H7 (cell line): ENCODE data around the gene PCCA. TPM values are rescaled to one million over a fixed set of nuclear protein-coding genes. Genes with fewer than 3 reads are reported as not detected.

Experiments
- DNase-seq: peaks from one replicate; pipeline ENCODE4 v3.0.0; 2012
- H3K27me3 ChIP-seq: 2 replicates; pipeline ENCODE4 v1.6.0; 2011; ENCODE audit warnings: mild to moderate bottlenecking, low read length; ENCODE audit not compliant: control insufficient read depth, insufficient read depth
- H3K36me3 ChIP-seq: replicated peaks from 2 replicates; pipeline ENCODE4 v1.5.1; 2011; ENCODE audit warnings: low read length; ENCODE audit not compliant: control insufficient read depth, insufficient read depth
- H3K4me3 ChIP-seq: 2 replicates; pipeline ENCODE4 v1.5.1; 2011; ENCODE audit warnings: low read depth, mild to moderate bottlenecking, control low read depth, low read length, moderate library complexity; ENCODE audit not compliant: insufficient read depth
- total RNA-seq: library from RNA; depleted of rRNA; stranded (reverse); fragments of >200 nt; shearing (Covaris generic); gene quantifications from 2 replicates; pipeline ENCODE4 v1.2.3, GENCODE V29; 2014

The PCCA gene
- total RNA-seq, 1 experiment from 2014 or later: 23.9 TPM

DNA sequence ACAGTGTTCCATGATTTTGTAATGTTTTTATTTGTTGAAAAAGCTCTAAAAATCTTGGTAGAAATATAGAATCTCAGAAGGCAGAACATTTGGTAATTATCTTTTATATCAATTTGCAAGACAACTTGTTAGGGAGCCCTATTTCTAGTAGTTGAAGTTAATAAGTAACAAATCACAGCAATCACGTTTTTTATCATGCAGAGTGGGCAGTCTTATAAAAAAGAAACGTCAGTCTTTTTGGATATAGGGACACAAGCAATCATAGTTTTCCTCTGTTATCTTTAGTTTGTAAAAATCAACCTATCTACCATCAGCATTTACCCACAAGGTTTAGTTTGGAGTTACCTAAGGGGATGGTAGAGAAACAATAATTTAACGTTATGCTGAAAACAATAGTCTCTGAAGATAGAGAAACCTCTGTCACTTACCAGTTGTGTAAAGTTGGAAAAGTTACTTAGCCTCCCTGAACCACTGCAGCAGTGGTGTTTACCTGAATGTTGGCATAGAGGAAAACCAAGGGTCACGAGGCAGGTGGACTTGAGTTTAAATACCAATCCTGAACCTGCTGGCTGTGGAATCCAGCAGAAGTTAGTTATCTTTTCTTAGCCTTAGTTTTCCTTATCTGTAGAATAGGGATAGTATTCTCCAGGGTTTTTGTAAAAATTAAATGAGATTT lies 306.9 kb downstream of the PCCA start:
- no peak overlapping the region for H3K4me3 ChIP-seq
- DNase-seq: no peak
- H3K36me3 ChIP-seq: no peaks in the 10 kb centered on the region
- H3K27me3 ChIP-seq: no peaks in the 10 kb centered on the region

DNA sequence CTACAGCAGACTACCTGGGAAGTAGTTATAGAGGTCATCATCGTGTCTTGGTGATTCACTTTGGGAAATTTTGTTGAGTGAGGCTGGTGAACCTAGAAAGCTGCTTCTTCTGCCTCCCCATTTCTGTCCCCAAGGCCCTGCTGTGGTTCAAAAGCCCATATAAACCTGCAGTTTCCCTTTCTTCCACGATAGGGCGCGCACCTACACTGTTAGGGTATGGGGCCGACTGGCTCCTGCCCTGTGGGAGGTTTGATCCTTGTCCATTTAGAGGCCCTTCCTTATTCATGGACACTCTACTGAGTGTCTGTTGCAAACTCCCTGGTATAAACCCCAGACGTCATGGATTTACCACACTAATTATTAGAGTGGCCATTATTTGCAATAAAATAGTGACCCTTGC lies 307.9 kb downstream of the PCCA start:
- H3K4me3 ChIP-seq: no peak overlapping the region
- no peaks in the 10 kb centered on the region for H3K27me3 ChIP-seq
- DNase-seq: peak; percentile 56
- H3K36me3 ChIP-seq: no peaks in the 10 kb centered on the region

DNA sequence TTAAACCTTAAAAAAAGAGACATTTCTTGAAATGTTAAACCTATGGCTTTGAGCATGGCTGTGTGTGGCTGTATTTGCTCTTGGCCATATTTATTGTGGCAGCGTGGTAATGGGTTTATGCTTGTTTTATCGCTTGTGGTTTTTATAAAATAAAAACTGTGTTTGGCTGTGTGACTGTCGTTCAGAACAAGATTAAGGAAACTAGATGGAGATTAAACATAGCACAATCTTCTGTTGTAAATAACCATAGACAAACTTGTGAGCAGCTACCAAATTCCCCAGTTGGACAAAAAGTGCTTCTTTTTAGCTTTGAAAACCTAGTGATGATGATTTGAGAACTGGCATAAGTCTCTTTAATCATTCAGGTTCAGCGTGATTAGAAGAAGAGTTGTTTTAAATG lies 308.7 kb downstream of the PCCA start:
- no peak for DNase-seq
- Histone ChIP-seq H3K27me3 (no peaks in the 10 kb centered on the region), H3K4me3 (no peak overlapping the region), H3K36me3 (no peaks in the 10 kb centered on the region)

DNA sequence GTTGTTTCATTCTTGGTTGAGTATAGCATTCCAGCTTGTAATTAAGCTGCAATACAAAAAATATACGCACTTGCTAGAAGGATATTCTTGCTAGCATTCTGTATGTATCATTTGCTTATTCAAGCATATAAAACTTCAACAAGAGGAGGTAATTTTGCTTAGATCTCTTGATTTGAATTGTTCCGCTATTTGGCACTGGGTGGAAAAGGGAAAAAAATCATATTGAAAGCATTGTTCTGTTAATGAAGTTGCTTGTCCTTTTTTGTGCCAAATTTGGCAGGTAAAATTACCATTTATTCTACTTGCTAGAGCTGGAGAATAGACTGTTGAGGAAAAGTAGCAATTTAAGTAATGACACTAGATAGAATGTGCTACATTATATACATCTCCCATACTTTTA lies 309.5 kb downstream of the PCCA start:
- DNase-seq: no peak
- no peaks in the 10 kb centered on the region for H3K36me3 ChIP-seq
- no peaks in the 10 kb centered on the region for H3K27me3 ChIP-seq
- no peak overlapping the region for H3K4me3 ChIP-seq

DNA sequence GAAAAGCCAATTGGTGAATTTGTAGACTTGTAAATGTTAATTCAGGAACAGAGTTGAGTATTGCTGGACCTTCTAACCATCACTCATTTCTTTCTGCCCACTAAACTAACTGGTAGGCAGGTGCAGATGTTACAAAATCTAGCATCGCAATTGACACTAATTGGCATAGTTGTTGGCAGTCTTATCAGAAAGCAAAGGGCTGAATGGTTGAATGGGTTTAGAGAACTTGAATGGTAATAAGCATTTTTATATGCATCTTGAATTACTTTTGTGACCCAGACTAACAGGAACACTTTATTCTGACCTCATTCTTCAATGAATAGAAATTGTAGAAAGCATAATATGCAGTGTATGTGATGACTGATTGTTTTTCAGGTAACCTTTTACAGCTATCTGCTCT lies 310.6 kb downstream of the PCCA start:
- no peaks in the 10 kb centered on the region for H3K36me3 ChIP-seq
- no peaks in the 10 kb centered on the region for H3K27me3 ChIP-seq
- H3K4me3 ChIP-seq: no peak overlapping the region
- DNase-seq: no peak

DNA sequence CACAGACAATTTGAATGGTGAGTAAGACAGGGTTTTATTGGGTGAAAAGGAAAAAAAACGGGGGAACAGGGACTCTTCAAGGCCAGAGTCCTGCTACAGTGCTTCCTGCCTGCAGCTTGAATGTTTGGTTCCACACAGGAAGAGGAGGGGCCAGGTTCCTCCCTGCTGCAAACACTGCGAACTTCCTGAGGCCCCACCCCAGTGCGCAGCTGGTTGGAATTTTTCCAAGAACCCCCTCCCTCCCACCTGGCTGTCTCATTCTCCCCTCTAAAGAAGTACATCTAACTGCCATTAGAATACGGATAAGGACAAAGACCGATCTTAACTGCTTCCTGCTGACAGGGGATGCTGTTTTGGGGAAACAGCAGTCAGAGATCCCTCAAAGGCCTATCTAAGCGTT lies 314.8 kb downstream of the PCCA start:
- no peak for DNase-seq
- H3K4me3 ChIP-seq: no peak overlapping the region
- no peaks in the 10 kb centered on the region; the same call in 1 of the 2 replicates for H3K36me3 ChIP-seq
- H3K27me3 ChIP-seq: no peaks in the 10 kb centered on the region

DNA sequence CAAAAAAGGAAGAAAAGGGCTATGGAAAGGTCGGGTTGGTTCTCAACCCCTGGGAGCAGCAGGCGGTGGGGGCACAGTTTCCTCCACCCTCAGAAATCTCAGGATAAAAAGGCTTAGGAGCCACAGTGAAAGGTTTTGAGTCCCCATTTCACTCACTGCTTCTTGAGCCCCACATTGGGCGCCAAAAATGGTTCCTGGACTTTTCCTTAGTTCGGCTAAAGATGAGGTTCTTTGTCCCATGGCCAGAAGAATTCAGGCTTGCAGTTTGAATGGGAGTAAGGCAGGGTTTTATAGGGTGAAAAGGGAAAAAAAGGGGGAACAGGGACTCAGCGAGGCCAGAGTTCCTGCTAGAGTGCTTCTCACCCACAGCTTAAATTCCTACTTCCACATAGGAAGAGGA lies 320.2 kb downstream of the PCCA start:
- H3K27me3 ChIP-seq: no peaks in the 10 kb centered on the region
- no peak overlapping the region for H3K4me3 ChIP-seq
- H3K36me3 ChIP-seq: peaks cover 1% of the 10 kb centered on the region; the same call in 1 of the 2 replicates
- no peak for DNase-seq

DNA sequence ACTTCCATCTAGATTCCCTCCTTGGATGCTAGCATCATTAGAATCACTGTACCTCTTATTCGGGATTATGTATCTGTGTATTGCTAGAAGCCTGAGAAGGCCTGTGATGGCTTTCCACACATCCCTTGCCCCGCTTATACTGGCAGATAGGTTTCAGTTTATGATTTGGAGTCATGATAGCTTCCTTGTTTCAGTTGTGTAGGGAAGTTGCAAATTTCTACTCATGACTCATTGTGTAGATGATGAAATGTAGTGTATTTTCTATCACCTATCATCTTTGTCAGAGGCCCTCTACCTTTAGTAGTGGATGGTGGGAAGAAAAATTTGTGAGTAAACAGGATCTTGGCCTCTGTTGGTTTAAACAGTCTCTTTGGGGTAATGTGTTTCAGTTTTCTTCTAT lies 334.5 kb downstream of the PCCA start:
- DNase-seq: no peak
- no peaks in the 10 kb centered on the region for H3K36me3 ChIP-seq
- H3K4me3 ChIP-seq: no peak overlapping the region
- no peaks in the 10 kb centered on the region for H3K27me3 ChIP-seq

DNA sequence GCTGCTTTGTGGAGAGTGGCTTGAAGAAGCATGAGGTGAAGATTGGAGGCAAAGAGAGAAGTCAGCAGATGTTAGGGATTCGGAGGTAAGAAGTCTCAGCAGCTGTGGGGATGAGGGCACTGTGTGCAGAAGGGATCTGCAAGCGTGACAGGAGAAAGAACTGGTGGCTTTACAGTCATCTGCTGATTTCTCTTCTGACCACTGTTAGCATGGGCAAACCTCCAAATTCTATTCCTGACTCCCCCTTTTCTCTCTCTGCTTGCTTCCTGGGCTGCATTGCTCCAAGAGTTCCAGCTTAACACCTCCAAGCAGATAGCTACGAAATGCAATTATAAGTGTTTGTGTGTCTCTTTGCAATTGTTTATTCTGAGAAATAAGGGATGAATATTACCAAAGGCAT lies 340.1 kb downstream of the PCCA start:
- no peak overlapping the region for H3K4me3 ChIP-seq
- no peaks in the 10 kb centered on the region for H3K27me3 ChIP-seq

DNA sequence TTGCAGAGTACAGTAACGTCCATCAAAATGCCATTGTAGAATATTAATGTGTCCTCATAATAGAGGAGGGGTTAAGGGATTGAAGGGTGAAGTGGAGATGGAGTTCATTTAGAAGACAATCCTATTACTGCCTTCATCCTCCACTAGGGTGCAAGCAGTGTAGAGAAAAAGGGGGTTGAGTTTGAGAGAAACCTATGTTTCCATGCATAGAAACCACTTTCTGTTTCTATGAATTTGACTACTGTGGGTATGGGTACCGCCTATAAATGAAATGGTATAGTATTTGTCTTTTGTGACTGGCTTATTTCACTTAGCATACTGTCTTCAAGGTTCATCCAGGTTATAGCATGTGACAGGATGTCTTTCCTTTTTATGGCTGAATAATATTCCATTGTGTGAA lies 343.7 kb downstream of the PCCA start:
- no peak overlapping the region for H3K4me3 ChIP-seq
- DNase-seq: no peak
- H3K27me3 ChIP-seq: no peaks in the 10 kb centered on the region
- no peaks in the 10 kb centered on the region for H3K36me3 ChIP-seq

More for the DNA sequence above, 340.1 kb downstream of the PCCA start:
- no peaks in the 10 kb centered on the region for H3K36me3 ChIP-seq
- peak; percentile 10 for DNase-seq

DNA sequence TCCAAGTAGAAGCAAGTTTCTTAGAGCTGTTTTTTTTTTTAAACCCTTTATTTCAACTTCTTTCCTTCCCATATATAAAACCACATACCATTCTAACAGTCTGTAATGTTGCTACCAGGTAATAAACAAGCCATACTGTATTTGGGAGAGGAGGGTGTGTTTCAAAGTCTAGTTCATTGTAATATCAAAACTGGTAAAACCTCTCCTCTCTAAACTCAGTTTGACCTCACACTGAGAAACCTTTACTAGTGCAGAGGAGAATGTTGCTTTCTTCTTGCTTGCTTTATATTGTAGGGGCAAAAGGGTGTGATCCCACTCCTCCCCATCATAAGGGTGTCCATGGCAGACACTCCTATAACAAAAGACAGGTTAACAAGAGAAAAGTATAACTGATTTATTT lies 344.6 kb downstream of the PCCA start:
- Histone ChIP-seq H3K4me3 (no peak overlapping the region), H3K27me3 (no peaks in the 10 kb centered on the region), H3K36me3 (no peaks in the 10 kb centered on the region)
- no peak for DNase-seq

DNA sequence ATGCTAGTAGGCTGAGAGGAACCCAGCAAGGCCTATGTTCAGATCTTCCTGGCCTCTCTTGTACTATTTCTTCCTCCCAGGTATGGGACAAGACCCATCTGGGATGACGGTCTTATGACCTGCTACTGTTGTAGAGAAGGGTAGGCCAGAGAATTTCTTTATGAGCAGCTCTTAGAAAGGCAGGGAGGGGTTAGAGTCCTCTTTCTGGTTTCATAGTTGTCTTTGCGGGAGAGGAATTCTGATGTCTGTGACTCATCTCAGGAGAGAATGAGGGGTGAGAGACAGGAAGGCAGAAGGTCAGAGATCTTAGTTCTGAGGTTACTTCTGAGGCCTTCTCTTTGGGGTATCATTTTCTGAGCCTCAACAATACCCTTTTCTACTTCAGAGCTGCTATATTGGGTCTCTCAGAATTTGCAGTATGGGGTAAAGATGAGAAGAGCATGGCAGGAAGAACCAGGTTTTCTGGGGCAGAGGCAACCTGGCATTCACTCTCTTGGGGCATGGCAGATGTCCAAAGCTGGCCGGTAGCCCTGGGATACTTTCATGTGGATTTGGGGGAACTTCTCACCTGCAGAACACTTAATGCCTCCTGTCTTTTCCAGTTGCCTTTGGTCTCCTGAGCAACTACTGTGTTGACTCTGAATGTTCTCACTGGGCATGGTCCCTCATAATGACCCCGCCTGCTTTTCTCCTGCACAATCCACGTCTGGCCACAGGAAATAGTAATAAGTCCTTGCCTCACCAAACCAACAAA lies 345.3 kb downstream of the PCCA start:
- H3K4me3 ChIP-seq: no peak overlapping the region
- no peak for DNase-seq
- H3K27me3 ChIP-seq: no peaks in the 10 kb centered on the region
- H3K36me3 ChIP-seq: no peaks in the 10 kb centered on the region

DNA sequence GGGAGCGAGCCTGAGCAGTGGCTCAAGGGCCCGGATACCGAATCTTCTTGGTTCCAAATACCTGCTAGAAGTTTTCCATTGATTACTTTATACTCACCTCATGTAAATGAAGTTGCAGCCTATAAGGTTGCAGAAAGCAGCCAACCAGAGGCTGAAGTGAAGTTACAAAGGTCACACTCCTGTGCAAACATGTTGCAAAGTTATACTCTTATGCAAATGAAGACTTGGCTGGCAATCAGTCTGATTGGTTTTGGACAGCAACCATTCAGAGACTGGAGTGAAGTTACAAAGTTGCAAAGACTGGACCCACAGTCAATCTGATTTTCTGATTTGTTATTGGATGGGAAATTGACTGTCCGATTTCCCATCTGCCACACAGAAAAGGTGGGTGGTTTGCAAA lies 347.2 kb downstream of the PCCA start:
- no peaks in the 10 kb centered on the region for H3K27me3 ChIP-seq
- H3K36me3 ChIP-seq: no peaks in the 10 kb centered on the region
- no peak overlapping the region for H3K4me3 ChIP-seq
- DNase-seq: no peak

DNA sequence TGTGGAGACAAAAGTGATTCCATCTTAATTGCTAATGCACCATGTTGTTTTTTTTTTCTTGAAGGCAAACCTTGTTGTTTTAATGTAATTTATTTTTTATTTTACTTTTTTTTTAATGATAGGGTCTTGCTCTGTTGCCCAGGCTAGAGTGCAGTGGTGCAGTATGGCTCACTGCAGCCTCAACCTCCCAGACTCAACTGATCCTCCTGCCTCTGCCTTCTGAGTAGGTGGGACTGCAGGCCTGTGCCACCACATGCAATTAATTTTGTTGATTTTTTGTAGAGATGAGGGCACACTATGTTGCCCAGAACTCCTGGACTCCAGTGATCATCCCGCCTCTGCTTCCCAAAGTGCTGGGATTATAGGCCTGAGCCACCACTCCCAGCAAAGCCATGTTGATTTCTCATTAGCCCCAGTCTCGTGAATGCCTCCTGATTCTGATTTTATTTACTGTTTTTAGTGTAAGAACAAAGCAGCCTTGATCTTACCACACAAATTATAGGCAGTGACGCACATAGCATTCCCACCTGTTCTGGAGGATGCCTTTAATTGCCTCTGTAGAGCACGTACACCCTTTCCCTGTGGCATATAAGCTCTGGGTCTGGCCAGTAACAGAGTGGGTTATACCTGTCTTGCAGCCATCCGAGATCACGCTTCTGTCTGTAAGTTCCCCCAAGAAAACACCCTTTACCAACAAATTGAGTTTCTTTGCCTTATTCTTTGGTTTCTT lies 349.3 kb downstream of the PCCA start:
- no peak for DNase-seq
- Histone ChIP-seq H3K27me3 (no peaks in the 10 kb centered on the region), H3K4me3 (no peak overlapping the region), H3K36me3 (no peaks in the 10 kb centered on the region)
